Activated T-helper 2 cell treated with anti-CD3 and anti-CD28 coated beads, Interferon-gamma antibody, Interleukin-2, Interleukin-4, amounts not matched to agents 10 μg/mL and 5 μg/mL and 100 μg/mL, durations not matched to agents 14 hours and 24 hours and 36 hours (primary cell): ENCODE results near the gene DNAJB5. TPM values are rescaled to one million over a fixed set of nuclear protein-coding genes. Genes with fewer than 3 reads are reported as not detected.

ENCODE experiments used
- DNase-seq: peaks from one replicate; pipeline ENCODE4 v3.0.0; 2021; ENCODE audit warnings: low spot score
- H3K27ac Mint-ChIP-seq: one replicate; pipeline ENCODE4 v1.8.0; 2021; ENCODE audit warnings: mixed read lengths
- H3K27me3 Mint-ChIP-seq: one replicate; pipeline ENCODE4 v1.8.0; 2021; ENCODE audit warnings: low read depth, mixed read lengths
- H3K36me3 Mint-ChIP-seq: one replicate; pipeline ENCODE4 v1.8.0; 2021; ENCODE audit warnings: low read depth, mixed read lengths
- H3K4me1 Mint-ChIP-seq: one replicate; pipeline ENCODE4 v1.8.0; 2021; ENCODE audit warnings: low read depth, mixed read lengths
- H3K4me3 Mint-ChIP-seq: one replicate; pipeline ENCODE4 v1.8.0; 2021; ENCODE audit warnings: low read depth, mild to moderate bottlenecking, moderate library complexity, mixed read lengths
- H3K9me3 Mint-ChIP-seq: one replicate; pipeline ENCODE4 v1.8.0; 2021; ENCODE audit warnings: mixed read lengths
- intact Hi-C: fragments of 100-400 bp; cut with micrococcal nuclease; formaldehyde crosslinking; loops from one replicate; pipeline ENCODE4 v1.15.1; 2023
- total RNA-seq: library from RNA; stranded (reverse); gene quantifications from 2 replicates; pipeline ENCODE4 v1.2.3, GENCODE V29; 2022

Gene DNAJB5
- total RNA-seq, 1 donor from 2014 or later, result 11.3 TPM

GRCh38 chr9:34964458-34964857, 25.1 kb upstream of the DNAJB5 start:
- Mint-ChIP-seq H3K9me3 (no peaks in the 10 kb centered on the region), H3K4me1 (peaks cover 24% of the 10 kb centered on the region), H3K27me3 (peaks cover 52% of the 10 kb centered on the region), H3K4me3 (no peak overlapping the region), H3K36me3 (no peaks in the 10 kb centered on the region), H3K27ac (no peak overlapping the region)
- no peak for DNase-seq
- intact Hi-C loops, result no loop called here

DNA sequence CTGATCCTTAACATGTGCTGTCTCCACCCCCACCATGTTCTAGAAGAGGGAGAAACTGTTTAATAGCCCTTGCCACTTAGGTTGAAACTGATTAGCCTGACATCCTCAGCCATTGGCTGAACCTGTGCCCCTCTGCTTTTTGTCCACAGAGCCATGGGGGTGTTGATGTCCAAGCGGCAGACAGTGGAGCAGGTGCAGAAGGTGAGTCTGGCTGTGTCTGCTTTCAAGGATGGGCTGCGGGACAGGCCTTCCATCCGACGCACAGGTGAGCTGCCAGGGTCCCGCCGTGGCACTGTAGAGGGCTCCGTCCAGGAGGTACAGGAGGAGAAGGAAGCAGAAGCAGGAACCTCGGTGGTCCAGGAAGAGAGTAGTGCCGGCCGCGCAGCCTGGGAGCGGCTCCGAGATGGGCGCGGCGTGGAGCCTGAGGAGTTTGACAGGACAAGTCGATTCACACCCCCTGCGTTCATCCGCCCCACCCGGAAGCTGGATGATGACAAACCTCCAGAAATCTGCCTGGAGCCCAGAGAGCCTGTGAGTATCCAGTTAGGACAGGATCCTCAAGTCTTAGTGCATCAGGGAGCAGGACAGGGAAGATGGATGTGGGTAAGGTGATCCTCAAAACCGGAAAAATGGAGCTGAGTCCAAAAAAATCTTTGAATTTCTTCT, 18.3 kb upstream of the DNAJB5 start:
- DNase-seq, result no peak
- Mint-ChIP-seq H3K9me3 (no peaks in the 10 kb centered on the region), H3K27ac (no peak overlapping the region), H3K36me3 (no peaks in the 10 kb centered on the region), H3K27me3 (peaks cover 26% of the 10 kb centered on the region), H3K4me1 (peaks cover 6% of the 10 kb centered on the region), H3K4me3 (no peak overlapping the region)
- intact Hi-C loops, result no loop called here

- H3K36me3 Mint-ChIP-seq, result no peaks in the 10 kb centered on the region
- H3K27ac Mint-ChIP-seq, result no peak overlapping the region
Measured at GRCh38 chr9:34974664-34975063, 14.9 kb upstream of the DNAJB5 start.

DNA sequence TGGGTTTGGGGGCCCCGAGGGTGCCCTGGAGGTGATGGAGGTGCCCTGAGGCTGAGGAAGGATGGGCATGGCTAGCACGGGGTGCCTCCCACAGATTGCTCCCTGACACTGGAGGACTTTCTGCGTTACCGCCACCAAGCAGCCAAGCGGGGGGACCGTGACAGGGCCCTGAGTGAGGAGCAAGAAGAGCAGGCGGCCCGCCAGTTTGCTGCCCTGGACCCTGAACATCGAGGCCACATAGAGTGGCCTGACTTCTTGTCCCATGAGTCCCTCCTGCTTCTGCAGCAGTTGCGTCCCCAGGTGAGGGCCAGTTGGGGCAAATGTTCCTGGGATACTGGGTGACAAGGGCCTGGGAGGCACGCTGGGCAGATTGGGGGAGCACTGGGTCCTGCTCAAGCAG, 13.1 kb upstream of the DNAJB5 start:
- DNase-seq, result no peak
- H3K27me3 Mint-ChIP-seq, result peaks cover 7% of the 10 kb centered on the region
- no peak overlapping the region for H3K4me3 Mint-ChIP-seq
- no peak overlapping the region for H3K27ac Mint-ChIP-seq
- H3K4me1 Mint-ChIP-seq, result peaks cover 6% of the 10 kb centered on the region
- H3K36me3 Mint-ChIP-seq, result no peaks in the 10 kb centered on the region
- H3K9me3 Mint-ChIP-seq, result no peaks in the 10 kb centered on the region
- intact Hi-C loops, result no loop called here

More at GRCh38 chr9:34974664-34975063, 14.9 kb upstream of the DNAJB5 start:
- Mint-ChIP-seq H3K4me1 (peaks cover 6% of the 10 kb centered on the region), H3K9me3 (no peaks in the 10 kb centered on the region), H3K27me3 (peaks cover 8% of the 10 kb centered on the region), H3K4me3 (no peak overlapping the region)
- no peak for DNase-seq
- intact Hi-C loops, result no loop called here

DNA sequence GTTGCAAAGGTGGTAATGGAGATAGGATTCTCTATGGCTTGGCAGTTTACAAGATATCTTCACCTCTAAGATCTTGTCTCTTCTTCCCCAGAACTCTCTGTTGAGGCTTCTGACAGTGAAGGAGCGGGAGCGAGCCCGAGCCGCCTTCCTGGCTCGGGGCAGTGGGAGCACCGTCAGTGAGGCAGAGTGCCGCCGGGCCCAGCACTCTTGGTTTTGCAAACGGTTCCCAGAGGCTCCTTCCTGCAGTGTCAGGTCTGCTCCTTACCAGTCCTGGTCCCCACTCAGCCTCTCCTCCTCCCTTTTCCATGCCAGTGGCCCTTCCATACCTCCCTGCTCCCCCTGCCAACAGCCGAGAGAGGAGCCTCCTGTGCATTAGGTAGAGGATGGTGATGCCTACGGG, 12.6 kb upstream of the DNAJB5 start:
- H3K4me3 Mint-ChIP-seq, result no peak overlapping the region
- H3K4me1 Mint-ChIP-seq, result peaks cover 6% of the 10 kb centered on the region
- peaks cover 7% of the 10 kb centered on the region for H3K27me3 Mint-ChIP-seq
- no peaks in the 10 kb centered on the region for H3K36me3 Mint-ChIP-seq
- no peaks in the 10 kb centered on the region for H3K9me3 Mint-ChIP-seq
- H3K27ac Mint-ChIP-seq, result no peak overlapping the region
- no peak for DNase-seq
- intact Hi-C loops, result no loop called here

- no peaks in the 10 kb centered on the region for H3K36me3 Mint-ChIP-seq
- H3K4me1 Mint-ChIP-seq, result peaks cover 24% of the 10 kb centered on the region
- H3K27me3 Mint-ChIP-seq, result no peaks in the 10 kb centered on the region
- H3K9me3 Mint-ChIP-seq, result no peaks in the 10 kb centered on the region
- intact Hi-C loops, result no loop called here
- no peak overlapping the region for H3K27ac Mint-ChIP-seq
- no peak for DNase-seq
- no peak overlapping the region for H3K4me3 Mint-ChIP-seq
Measured at GRCh38 chr9:34980181-34980761, 9.3 kb upstream of the DNAJB5 start.

DNA sequence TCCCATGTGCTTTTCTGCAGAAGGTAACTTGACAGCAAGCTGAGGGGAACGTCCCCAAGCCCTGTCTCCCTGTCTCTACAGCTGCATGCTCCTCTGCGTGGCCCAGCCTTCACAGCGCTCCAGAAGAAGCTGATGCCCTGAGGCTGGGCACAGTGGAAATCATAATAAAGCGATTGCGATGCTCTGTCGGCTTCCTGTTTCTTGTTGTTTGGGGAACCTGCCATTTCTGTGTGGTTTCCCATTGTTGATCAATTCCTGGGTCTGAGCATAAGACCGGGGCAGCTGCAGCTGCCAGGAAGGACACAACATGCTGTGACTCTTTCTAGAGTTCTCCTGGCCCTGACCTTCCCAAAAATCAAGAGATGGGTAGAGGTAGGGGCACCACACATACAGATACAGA, 7.2 kb upstream of the DNAJB5 start:
- peaks cover 41% of the 10 kb centered on the region for H3K4me1 Mint-ChIP-seq

DNA sequence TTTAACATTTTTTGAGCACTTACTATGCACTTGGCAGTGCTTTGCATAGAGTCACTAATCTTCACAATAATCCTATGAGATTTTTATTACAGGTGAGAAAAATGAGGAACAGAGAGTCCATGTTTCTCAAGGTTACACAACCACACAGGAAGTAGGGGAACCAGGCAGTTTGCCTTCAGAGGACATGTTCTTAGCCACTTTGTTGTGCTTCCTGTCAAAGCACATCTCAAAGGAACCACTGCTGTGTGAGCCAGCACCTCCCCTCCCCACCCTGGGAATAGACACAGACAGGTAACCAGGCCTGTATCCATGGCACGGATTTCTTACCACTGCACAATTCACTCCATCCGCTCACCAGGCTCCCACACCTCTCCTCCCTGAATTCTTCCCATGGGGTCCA, 6.3 kb upstream of the DNAJB5 start:
- Mint-ChIP-seq H3K27me3 (no peaks in the 10 kb centered on the region), H3K27ac (no peak overlapping the region), H3K4me3 (no peak overlapping the region), H3K36me3 (no peaks in the 10 kb centered on the region), H3K4me1 (peaks cover 48% of the 10 kb centered on the region), H3K9me3 (no peaks in the 10 kb centered on the region)
- DNase-seq, result no peak
- intact Hi-C loops, result no loop called here

More for the DNA sequence above, 7.2 kb upstream of the DNAJB5 start:
- H3K4me3 Mint-ChIP-seq, result no peak overlapping the region
- H3K27me3 Mint-ChIP-seq, result no peaks in the 10 kb centered on the region
- no peak overlapping the region for H3K27ac Mint-ChIP-seq
- no peak for DNase-seq
- intact Hi-C loops, result no loop called here
- no peaks in the 10 kb centered on the region for H3K36me3 Mint-ChIP-seq
- no peaks in the 10 kb centered on the region for H3K9me3 Mint-ChIP-seq

DNA sequence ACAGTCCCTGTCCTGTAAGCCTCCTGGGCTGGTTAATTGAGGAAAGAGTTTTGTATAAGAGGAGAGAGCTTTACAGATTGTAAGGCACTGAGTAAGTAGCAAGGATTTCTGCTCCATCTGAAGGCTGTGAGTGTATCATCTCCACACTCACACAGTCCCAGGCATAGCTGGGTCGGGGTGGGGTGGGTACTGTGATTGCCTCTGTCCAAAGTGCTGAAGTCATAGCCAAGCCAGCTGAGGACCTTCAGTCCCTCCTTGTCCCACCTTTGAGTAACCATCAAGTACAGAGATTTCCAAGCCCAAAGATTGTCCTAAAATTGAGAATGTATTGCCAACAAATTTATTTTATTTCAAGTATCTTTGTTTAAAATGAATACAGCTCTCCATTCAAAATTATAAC, 5.5 kb upstream of the DNAJB5 start:
- Mint-ChIP-seq H3K36me3 (no peaks in the 10 kb centered on the region), H3K9me3 (no peaks in the 10 kb centered on the region), H3K27ac (no peak overlapping the region), H3K4me3 (no peak overlapping the region), H3K27me3 (no peaks in the 10 kb centered on the region), H3K4me1 (peaks cover 51% of the 10 kb centered on the region)
- intact Hi-C loops, result loop anchor here (2.0 kb wide), 1 partner anchor 23 kb away; no protein-coding TSS in a partner anchor
- no peak for DNase-seq

DNA sequence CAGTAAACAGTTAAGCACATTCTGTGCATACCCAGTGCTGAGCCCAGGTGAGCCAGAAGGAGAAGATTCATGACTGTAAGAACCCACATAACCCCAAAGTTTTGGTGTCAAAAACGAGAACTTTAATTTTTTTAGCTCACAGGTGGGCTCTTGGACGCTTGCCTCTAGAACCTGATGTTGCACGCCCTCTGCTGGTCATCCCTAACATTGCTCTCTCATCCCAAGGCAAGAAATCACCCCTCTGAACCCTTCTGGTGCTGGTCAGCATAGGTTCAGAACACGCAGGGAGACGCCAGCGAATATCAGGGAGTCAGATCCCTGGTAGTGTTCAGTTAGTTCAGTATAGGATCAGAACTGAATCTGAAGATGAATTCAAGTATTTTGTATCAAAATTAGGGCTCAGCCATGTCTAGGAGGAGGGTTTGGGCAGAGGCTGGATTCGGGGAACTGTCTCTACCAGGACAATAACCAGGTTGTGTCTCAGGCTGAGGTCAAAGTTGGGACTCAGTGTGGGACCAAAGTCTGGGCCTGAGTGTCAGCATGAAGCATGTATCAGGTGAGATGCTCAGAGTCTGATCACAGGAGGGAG, 4.1 kb upstream of the DNAJB5 start:
- intact Hi-C loops, result loop anchor here (1.0 to 5.0 kb wide), 4 partner anchors 25 to 528 kb away; partner anchors contain the start of genes DNAI1 and FAM219A
- H3K4me1 Mint-ChIP-seq, result peaks cover 53% of the 10 kb centered on the region
- H3K9me3 Mint-ChIP-seq, result no peaks in the 10 kb centered on the region
- peak; percentile 49 for DNase-seq
- no peak overlapping the region for H3K4me3 Mint-ChIP-seq
- no peaks in the 10 kb centered on the region for H3K36me3 Mint-ChIP-seq
- no peaks in the 10 kb centered on the region for H3K27me3 Mint-ChIP-seq
- H3K27ac Mint-ChIP-seq, result no peak overlapping the region

DNA sequence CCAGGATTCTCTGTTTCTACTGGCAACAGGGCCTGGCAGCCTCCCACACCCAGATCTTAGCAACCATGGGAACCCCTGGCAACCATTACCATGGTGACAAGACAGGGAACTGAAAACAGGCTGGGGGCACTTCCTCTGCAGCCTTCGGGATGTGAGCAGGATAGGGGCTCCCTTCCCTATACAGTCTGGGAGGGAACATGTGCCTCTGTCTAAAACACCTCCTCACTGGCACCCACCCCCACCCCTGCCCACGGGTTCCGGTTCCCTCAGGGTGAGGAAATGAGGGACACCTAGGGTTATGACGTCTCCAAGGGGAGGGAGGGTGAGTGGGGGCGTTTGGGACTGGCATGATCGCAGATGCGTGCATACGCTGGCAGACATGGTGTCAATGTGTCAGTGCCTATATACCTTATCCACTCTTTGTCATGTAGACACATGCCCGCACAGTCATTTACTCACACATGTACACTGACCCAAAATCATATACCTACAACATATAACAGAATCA, 3.0 kb upstream of the DNAJB5 start:
- H3K27ac Mint-ChIP-seq, result peak overlapping the region; percentile 53
- no peaks in the 10 kb centered on the region for H3K27me3 Mint-ChIP-seq
- no peak overlapping the region for H3K4me3 Mint-ChIP-seq
- DNase-seq, result no peak
- H3K36me3 Mint-ChIP-seq, result no peaks in the 10 kb centered on the region
- H3K4me1 Mint-ChIP-seq, result peaks cover 59% of the 10 kb centered on the region
- intact Hi-C loops, result loop anchor here (2.0 to 5.0 kb wide), 3 partner anchors 86 to 529 kb away; partner anchors contain the start of genes DNAI1, FAM219A and VCP
- H3K9me3 Mint-ChIP-seq, result no peaks in the 10 kb centered on the region

DNA sequence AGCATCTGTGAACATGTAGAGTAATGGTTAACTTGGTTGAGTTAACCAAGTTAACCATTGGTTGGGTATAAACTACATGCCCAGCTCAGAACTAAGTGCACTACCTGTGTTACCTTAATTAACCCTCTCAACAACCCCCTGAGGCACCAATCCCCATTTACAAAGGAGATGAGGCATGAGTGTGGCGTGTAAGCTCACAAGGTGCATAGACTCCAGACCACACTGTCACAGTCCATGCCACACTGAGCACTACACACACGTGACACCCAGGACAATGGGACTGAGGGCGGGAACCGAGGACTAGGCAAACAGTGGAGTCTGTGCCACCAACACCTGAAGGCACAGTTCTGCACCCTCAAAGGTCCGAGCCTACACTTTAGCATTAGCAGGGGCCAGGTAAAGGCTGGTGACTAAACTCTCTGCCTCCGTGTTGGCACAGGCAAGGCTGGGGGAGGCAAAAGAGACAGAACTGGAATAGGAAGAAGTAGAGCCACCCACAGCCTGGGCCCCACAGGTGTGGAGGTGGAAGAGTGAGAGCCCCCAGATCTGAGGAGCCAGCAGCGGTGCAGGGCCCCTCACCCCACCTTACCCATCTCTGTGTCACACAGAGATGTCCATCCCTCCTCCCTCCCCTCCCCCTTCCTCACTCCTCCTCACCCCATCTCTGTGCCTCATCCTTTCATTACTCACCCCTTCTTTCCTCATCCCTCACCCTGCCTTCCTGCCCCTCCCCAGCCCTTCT, 2.2 kb upstream of the DNAJB5 start:
- H3K4me3 Mint-ChIP-seq, result peak overlapping the region; percentile 47

More for the DNA sequence above, 2.2 kb upstream of the DNAJB5 start:
- no peaks in the 10 kb centered on the region for H3K9me3 Mint-ChIP-seq
- H3K27me3 Mint-ChIP-seq, result no peaks in the 10 kb centered on the region
- intact Hi-C loops, result loop anchor here (2.0 to 5.0 kb wide), 3 partner anchors 85 to 530 kb away; partner anchors contain the start of genes DNAI1, FAM219A and VCP
- H3K27ac Mint-ChIP-seq, result peak overlapping the region; percentile 53
- peaks cover 65% of the 10 kb centered on the region for H3K4me1 Mint-ChIP-seq
- no peak for DNase-seq
- no peaks in the 10 kb centered on the region for H3K36me3 Mint-ChIP-seq
